Measurements from ENCODE around the gene LRCOL1. TPM values are rescaled to one million over a fixed set of nuclear protein-coding genes. Genes with fewer than 3 reads are reported as not detected.

The LRCOL1 gene
- total and polyA plus RNA-seq, 2 of the 8 experiments (the other 6 are each of a cell fraction or from before 2014, with no cell fraction given) = not detected

DNA sequence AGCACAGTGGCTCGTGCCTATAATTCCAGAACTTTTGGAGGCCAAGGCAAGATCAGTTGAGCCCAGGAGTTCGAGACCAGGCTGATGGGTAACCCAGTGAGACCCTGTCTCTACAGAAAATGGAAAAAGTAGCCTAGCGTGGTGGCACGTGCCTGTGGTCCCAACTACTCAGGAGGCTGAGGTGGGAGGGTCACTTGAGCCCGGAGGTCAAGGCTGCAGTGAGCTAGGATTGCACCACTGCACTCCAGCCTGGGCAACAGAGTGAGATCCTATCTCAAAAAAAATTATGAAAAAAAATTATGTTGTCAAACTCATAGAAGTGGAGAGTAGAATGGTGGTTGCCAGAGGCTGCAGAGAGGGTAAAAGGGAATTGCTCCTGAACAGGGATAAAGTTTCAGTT is 3.6 kb upstream of the LRCOL1 start:
- H3K79me1 ChIP-seq (ENCODE audit: low read depth, low read length) = no peaks in the 10 kb centered on the region
- H3K27ac ChIP-seq (ENCODE audit: low read depth, low read length) = no peak overlapping the region
- FAIRE-seq (no peak), DNase-seq (ENCODE audit: low read depth in 1 of 2, low spot score in 2 of 2) (no peak)
- H3K23ac ChIP-seq (ENCODE audit: insufficient read length) = no peak overlapping the region
- no peak overlapping the region for H2AFZ ChIP-seq (ENCODE audit: low read length)
- H4K91ac ChIP-seq (replicated peaks; ENCODE audit: insufficient read length, low read length) = no peak overlapping the region
- H2AK5ac ChIP-seq (ENCODE audit: low read depth, low read length) = no peak overlapping the region
- H3K9me3 ChIP-seq (ENCODE audit: insufficient read depth in 2 of 2, low read depth in 1 of 2, low read length in 1 of 2) = peaks cover 12 to 33% of the 10 kb centered on the region in 2 experiments; a peak in 3 of 4 replicates
- no peak overlapping the region for H4K8ac ChIP-seq (ENCODE audit: extremely low read depth, insufficient read depth, low read length)
- no peak overlapping the region for H2BK5ac ChIP-seq (ENCODE audit: low read depth, low read length)
- H3K4me1 ChIP-seq (replicated peaks in 1 of 4; ENCODE audit: control insufficient read depth in 3 of 4, insufficient read depth in 4 of 4, low read length in 3 of 4) = peaks cover 0 to 3% (median 0%) of the 10 kb centered on the region in 4 experiments; a peak in 2 of 7 replicates
- no peak overlapping the region for H3K4me2 ChIP-seq (ENCODE audit: insufficient read depth in 1 of 2, low read depth in 2 of 2, low read length in 2 of 2)
- no peaks in the 10 kb centered on the region for H3K79me2 ChIP-seq (ENCODE audit: control insufficient read depth in 1 of 2, insufficient read depth in 2 of 2, low read length in 2 of 2)
- no peak overlapping the region for H3K56ac ChIP-seq (replicated peaks; ENCODE audit: insufficient read length, low read depth, low read length)
- 83% methylated on average over 5 of the region's 5 CpGs; no CpG with 5 or more reads in 1 of the 2 experiments for WGBS, 2 experiments (ENCODE audit: extremely low coverage in 1 of 2, insufficient coverage in 1 of 2, insufficient read length in 1 of 2, insufficient replicate concordance in 2 of 2, low coverage in 1 of 2, low lambda C conversion rate in 2 of 2, missing lambda C conversion rate in 1 of 2)
- H3K4ac ChIP-seq (replicated peaks; ENCODE audit: insufficient read length, low read depth, low read length) = no peak overlapping the region
- POLR2A ChIA-PET (ENCODE audit: partially characterized antibody) = interaction anchor here (1.2 to 1.5 kb wide), 4 partner anchors 10 to 31 kb away, joined by 3 to 4 read pairs (median 4); no protein-coding TSS in a partner anchor
- no peak overlapping the region for H2BK120ac ChIP-seq (replicated peaks; ENCODE audit: low read depth, low read length)
- H3K23me2 ChIP-seq (ENCODE audit: low read depth, low read length) = no peaks in the 10 kb centered on the region; the same call in 1 of the 2 replicates
- no peak overlapping the region for H2BK15ac ChIP-seq (ENCODE audit: low read length)
- no peak overlapping the region for H3K18ac ChIP-seq (ENCODE audit: extremely low read depth, low read length)
- H4K20me1 ChIP-seq (replicated peaks in 1 of 2; ENCODE audit: control insufficient read depth in 1 of 2, insufficient read depth in 2 of 2, low read length in 2 of 2) = no peaks in the 10 kb centered on the region
- CTCF ChIA-PET (ENCODE audit: partially characterized antibody) = interaction anchor here (0.8 to 3.3 kb wide), 9 partner anchors 10 to 199 kb away, joined by 3 to 41 read pairs (median 7); no protein-coding TSS in a partner anchor
- H3K36me3 ChIP-seq (ENCODE audit: control insufficient read depth in 2 of 4, insufficient read depth in 4 of 4, low read length in 3 of 4) = no peaks in the 10 kb centered on the region
- no peak overlapping the region for H2BK12ac ChIP-seq (ENCODE audit: low read depth, low read length)
- no peak overlapping the region for H2BK20ac ChIP-seq (ENCODE audit: low read length)
- H3K4me3 ChIP-seq (ENCODE audit: extremely low read depth in 1 of 4, insufficient read depth in 2 of 4, low read depth in 3 of 4, low read length in 4 of 4) = no peak overlapping the region
- H3K14ac ChIP-seq (ENCODE audit: insufficient read length) = no peak overlapping the region
- H4K5ac ChIP-seq (ENCODE audit: insufficient read length, low read depth, low read length) = no peak overlapping the region
- H3K27me3 ChIP-seq (replicated peaks in 1 of 4; ENCODE audit: control insufficient read depth in 3 of 4, extremely low read depth in 1 of 4, insufficient read depth in 3 of 4, low read length in 3 of 4) = peaks cover 35 to 84% (median 65%) of the 10 kb centered on the region in 4 experiments
- H3K9ac ChIP-seq (replicated peaks in 1 of 4; ENCODE audit: extremely low read depth in 1 of 4, low read depth in 3 of 4, low read length in 3 of 4) = no peak overlapping the region
- no peak for TF ChIP-seq PHF8 (conservative IDR thresholded peaks at IDR 0.05; ENCODE audit: low read depth, low read length)
- TF ChIP-seq BRCA1 (IDR thresholded peaks at IDR 0.05; ENCODE audit: low read depth, low read length) = no peak
- no peak for TF ChIP-seq GABPA (IDR thresholded peaks at IDR 0.05; ENCODE audit: borderline replicate concordance, insufficient read depth, low read length)
- TF ChIP-seq CBX8 (IDR thresholded peaks at IDR 0.05; ENCODE audit: borderline replicate concordance, low read depth, low read length) = no peak
- TF ChIP-seq TBP (IDR thresholded peaks at IDR 0.05; ENCODE audit: low read depth, low read length) = no peak
- no peak for TF ChIP-seq RBBP5 (IDR thresholded peaks at IDR 0.05; ENCODE audit: borderline replicate concordance, low read depth, low read length)
- no peak for TF ChIP-seq ASH2L (IDR thresholded peaks at IDR 0.05; ENCODE audit: low read length)
- TF ChIP-seq KDM1A (IDR thresholded peaks at IDR 0.05; ENCODE audit: borderline replicate concordance, low read length) = no peak
- no peak for TF ChIP-seq E2F6 (IDR thresholded peaks at IDR 0.05)
- no peak for TF ChIP-seq MAX (IDR thresholded peaks at IDR 0.05)
- no peak for TF ChIP-seq RFX5 (IDR thresholded peaks at IDR 0.05; ENCODE audit: borderline replicate concordance, low read depth, low read length)
- no peak for TF ChIP-seq EP300 (IDR thresholded peaks at IDR 0.05; ENCODE audit: borderline replicate concordance in 1 of 2, low read depth in 2 of 2, low read length in 2 of 2)
- no peak for TF ChIP-seq KDM4A (IDR thresholded peaks at IDR 0.05; ENCODE audit: low read depth, low read length, severe bottlenecking)

All from H1 (cell line).